ENCODE measurements around the gene TBC1D16.
A peak's percentile ranks its signal among the peaks of the same experiment; 100 is the strongest.
"Not testable (repeated sequence)": the region's sequence is repeated elsewhere in the genome, so short reads cannot be mapped to it uniquely, and the experiment has no call there.

Gene TBC1D16

DNA sequence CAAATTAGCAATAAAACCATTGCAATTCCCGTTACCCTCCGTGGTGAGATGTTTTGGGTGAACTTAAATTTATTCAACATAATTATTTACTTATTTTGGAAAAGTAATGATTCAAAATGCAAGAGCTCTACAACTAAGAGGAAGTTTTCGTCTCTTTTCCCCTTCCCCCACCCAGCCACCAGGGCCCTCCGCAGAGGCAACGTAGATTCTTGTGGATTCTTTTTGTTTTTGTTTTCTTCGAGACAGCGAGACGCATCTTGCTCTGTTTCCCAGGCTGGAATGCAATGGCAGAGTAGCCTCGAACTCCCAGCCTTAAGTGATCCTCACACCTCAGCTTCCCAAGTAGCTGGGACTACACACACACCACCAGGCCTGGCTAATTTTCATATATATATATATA is 19.9 kb upstream of the TBC1D16 start:
- no peak for DNase-seq (ENCODE audit: low read depth in 2 of 2, low spot score in 1 of 2)

DNA sequence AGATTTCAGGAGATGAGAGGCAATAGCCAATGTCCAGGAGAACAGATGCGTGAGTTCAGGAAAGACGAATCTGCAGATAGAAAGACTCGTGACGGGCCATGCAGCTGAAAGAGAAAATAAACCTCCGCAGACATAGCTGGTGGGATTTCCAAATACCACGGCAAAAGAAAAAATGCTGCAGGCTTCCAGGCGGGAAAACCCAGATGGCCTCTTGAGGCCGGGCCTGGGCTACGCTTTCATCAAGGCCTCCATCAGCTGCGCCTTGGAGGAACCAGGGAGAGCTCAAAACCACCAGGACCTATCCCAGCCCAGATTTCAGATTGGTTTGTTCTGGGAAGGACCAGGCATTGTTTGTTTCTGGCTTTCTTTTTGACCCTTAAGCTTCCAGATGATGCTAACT is 17.4 kb upstream of the TBC1D16 start:
- no peak for DNase-seq (ENCODE audit: low read depth in 2 of 2, low spot score in 1 of 2)

DNA sequence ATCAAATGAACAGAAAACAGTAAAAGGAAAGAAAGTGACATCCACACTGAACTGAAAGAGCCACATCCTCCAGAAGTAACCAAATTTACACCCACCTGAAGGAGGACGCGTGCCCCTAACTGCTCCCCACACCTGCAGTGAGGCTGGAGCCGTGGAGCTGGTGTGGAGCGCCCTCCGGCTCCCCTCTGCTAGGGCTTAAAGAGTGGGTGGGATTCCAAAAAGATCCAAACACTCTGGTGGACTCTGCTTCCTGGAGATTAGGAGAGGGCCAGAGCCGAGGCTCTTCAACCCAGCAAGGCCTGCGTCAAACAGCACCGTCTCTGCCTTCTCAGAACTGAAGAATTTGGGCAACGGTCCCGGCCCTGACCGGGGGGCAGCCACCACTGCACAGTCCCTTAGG is 16.0 kb upstream of the TBC1D16 start:
- DNase-seq (ENCODE audit: low read depth in 2 of 2, low spot score in 1 of 2), result no peak

DNA sequence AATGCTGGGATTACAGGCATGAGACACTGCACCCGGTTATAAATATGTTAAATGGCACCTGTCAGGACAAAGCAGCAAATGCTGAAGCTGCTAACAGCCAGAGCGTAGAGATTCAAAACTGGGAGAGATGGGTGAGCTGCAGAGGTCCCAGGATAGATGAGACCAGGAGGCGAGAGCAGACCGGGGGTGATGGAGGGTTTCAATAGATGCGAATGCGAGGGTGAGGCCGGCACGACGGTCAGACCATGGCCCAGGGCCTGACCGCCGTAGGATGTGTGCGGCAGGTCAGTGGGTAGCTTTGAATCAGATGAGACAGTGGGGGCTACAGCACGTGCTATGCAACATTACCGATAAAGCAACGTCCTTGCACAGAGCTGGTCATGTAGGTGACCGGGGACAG is 15.0 kb upstream of the TBC1D16 start:
- DNase-seq (ENCODE audit: low read depth in 2 of 2, low spot score in 1 of 2), result no peak

DNA sequence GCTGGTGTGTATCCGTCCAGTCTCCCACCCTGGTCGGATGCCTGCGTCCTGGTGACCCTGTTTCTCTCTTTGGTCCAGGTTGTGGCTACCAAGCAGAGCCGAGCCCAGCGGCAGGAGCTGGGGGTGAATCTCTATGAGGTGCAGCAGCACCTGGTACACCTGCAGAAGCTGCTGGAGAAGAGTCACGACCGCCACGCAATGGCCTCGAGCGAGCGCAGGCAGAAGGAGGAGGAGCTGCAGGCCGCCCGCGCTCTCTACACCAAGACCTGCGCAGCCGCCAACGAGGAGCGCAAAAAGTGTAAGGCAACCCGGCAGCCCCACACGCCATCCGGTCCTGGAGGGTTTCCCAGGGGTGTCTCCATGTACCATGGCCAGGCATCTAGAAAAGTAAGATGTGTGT is 14.3 kb upstream of the TBC1D16 start:
- no peak for DNase-seq (ENCODE audit: low read depth in 2 of 2, low spot score in 1 of 2)

DNA sequence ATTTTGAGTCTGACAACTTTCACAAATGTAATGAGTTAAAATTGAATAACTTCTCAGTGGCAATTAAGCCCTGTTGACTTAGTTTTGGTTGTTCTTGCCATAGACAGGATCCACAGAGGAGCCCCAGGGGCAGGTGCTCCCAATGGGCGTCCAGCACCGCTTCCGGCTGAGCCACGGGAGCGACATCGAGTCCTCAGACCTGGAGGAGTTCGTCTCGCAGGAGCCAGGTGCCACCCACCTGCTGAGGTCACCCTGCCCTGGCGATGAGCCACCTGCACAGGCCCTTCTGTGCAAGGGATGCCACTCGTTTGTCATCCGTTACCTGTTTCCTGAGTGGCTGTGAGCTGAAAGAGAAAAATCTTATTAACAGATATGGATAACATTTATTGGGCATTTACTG is 11.5 kb upstream of the TBC1D16 start:
- no peak for DNase-seq (ENCODE audit: low read depth in 2 of 2, low spot score in 1 of 2)

DNA sequence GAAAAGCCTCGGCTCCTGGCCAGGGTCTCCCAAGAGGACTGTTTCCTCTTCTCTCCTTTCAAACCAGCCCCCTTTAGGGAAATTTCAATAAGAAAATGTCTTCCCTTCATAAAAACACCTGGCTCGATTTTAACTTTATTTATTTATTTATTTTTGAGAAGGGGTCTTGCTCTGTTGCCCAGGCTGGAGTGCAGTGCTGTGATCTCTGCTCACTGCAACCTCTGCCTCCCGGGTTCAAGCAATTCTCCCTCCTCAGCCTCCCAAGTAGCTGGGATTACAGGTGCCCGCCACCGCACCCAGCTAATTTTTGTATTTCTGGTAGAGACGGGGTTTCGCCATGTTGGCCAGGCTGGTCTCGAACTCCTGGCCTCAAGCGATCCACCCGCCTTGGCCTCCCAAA is 11.0 kb upstream of the TBC1D16 start:
- not testable (repeated sequence) for DNase-seq (ENCODE audit: low read depth in 2 of 2, low spot score in 1 of 2)

DNA sequence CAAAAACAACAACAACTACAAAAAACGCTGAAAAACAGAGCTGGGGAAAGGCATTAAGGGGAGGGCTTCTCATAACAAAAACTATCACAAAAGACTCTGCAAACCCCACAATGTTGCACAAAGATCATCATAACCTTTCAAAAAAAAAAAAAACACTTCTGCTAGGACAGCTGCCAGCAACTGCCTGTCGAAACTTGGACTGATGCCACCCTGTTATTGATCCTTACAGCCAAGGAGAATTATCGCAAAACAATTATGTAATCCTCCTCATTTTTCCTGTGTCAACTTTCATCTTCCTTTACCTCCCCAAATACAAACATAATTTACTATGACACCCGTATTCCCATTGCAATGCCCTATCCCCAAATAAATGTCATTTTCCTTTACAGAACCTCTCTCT is 10.0 kb upstream of the TBC1D16 start:
- DNase-seq (ENCODE audit: low read depth in 2 of 2, low spot score in 1 of 2), result no peak

DNA sequence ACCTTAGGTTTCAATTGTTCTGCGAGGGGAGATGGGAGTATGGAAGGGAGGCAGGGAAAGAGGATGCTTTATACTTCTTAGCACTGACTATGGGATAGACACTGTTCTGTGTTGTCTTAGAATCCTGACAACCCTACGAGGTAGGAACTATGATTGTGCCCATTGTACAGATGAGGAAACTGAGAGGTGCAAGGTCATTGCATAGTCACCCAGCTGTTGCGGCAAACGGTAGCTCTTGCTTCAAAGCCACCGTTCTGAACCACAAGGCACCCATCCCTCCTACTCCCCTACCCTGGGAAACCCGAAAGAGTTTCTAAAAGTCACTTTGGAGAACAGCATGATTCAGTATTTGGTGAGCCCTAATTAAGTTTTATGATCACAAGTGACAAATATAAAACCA is 8.3 kb upstream of the TBC1D16 start:
- DNase-seq (ENCODE audit: low read depth in 2 of 2, low spot score in 1 of 2), result no peak

DNA sequence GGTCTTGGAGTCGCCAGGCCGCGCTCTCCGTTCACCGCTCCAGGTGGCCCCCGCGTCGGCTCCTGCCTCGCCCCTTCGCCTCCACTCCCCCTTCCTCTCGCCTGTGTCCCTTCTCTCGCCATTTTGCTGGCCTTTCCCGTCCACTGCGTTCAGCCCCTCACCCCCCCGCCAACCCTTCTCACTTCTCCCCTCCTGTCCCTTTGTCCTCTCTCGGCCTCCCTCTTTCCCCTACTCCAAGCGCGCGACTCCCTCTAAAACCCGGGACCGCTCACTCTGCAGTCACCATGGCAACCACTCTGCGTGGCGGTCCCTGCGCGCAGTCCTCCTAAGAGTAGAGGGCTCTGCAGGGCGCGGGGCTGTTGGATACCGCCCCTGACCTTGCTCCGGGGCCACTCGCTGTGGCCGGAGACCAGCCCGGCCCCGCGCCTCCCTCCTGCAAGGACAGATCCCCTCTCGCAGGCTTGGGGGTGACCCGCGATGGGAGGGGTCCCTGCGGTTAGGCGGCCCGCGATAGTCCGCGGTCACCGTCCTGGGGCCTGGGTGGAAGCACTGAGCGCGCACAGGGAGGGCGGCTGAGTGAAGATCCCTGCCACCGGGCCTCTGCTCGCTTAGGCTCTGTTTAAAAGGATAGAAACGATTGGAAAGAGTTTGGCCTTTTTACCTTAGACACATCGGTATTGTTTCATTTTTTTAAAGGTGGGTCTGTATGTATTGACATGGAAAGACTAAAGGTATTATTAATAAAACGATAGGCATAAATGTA is 1.2 kb upstream of the TBC1D16 start:
- no peak for DNase-seq (ENCODE audit: low read depth in 2 of 2, low spot score in 1 of 2)

DNA sequence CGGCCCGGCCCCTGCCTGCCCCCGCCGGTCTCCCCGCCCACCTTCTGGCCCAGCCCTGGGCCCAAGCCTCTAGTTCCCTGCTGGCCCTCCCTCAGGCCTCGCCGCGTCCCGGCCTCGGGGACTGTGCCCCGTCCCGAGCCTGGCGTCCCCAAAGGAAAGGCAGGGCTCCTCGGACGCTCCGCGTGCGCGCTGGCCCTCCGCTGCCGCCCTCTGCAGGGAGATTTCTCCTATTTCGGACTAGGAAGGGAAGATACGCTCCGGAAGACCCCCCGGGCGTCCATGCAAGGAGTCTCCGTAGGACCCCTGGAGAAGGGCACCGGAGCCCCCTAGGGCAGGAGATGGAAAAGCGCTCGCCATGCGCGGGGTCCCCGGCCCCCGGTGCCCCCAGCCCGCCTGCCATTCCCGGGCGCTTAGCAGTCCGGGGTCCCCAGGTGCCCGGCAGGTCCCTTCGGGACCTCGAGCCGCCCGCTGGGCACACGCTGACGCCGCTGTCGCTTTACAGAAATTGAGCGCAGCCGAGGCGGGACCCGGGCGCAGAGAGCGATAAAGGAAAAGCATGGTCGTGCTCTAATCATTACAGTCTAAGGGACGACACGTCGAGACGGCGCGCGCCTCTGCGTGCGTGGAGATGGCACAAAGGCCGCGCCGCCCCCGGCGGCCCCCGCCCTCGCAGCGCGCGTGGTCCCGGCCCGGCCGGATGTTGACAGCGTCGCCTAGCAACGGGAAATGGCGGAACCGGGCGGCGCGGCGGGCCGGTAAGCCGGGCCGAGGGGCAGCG is 454 bp upstream of the TBC1D16 start, which contains the start of gene CCDC40:
CCDC40 (plus strand) TSS at position 706 of the 778 bp plus-strand sequence; CDS start at position 727, 21 bp downstream.
- peak; percentile 45 to 59 for DNase-seq (ENCODE audit: low read depth in 2 of 2, low spot score in 1 of 2)

DNA sequence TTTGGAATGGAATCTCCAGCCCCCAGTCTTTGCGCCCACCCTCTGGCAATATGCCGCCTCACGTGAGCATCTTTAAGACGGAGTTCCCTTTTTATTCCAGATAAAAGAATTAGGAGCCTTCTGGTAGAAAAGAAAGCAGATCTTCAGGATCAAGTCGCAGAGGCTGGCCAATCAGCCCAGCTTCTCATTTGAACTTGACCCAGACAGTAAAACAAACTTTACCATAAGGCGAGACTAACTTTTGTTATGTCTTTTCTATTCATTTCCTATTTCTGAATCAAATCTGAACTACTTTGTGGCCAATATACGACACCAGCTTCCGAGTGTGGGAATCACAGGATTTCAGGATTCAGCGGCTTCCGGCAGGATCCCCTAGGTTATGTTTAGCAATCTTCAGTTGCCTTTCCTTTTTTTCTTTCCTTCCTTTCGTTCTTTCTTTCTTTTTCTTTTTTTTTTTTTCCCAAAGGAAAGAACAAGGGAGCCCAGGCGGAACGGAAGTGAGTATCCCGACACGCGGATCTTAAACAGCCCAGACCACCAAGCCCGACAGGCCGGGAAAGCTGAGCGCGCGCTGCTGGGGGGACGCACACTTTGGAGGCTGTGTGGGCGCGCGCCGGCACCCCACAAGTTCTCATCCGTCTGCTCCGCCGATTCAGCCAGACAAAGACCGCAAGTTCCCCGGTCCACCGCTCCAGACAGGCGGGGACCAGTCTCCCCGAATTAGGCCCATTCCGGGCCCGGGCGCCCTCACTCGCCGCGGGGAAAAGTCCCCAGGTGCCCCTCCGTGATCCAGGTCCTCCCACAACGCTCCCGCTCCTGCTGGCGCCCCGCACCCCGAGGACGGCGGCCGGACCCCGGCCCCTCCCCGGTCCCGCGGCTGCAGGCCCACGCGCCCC is 633 bp downstream of the TBC1D16 start:
- DNase-seq (ENCODE audit: low read depth in 2 of 2, low spot score in 1 of 2), result peak in 1 of 2 donors; percentile 8

DNA sequence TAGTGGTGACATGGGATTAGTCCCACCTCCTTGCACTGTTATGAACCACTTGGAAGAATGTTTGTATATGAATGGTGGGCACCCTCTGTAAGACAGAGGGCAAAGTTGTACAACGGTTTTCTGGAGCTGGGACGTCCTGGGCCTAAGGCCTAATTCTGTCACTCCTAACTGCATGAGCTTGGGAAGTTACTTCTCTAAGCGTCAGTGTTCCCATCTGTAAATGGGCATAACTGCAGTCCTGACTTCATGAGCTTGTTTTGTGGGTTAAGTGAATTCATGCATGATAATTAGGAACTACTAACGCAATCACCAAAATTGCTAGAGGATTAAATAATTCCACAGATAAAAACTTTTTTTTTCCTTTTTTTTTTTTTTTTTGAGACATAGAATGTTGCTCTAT is 1.8 kb downstream of the TBC1D16 start:
- DNase-seq (ENCODE audit: low read depth in 2 of 2, low spot score in 1 of 2), result no peak

DNA sequence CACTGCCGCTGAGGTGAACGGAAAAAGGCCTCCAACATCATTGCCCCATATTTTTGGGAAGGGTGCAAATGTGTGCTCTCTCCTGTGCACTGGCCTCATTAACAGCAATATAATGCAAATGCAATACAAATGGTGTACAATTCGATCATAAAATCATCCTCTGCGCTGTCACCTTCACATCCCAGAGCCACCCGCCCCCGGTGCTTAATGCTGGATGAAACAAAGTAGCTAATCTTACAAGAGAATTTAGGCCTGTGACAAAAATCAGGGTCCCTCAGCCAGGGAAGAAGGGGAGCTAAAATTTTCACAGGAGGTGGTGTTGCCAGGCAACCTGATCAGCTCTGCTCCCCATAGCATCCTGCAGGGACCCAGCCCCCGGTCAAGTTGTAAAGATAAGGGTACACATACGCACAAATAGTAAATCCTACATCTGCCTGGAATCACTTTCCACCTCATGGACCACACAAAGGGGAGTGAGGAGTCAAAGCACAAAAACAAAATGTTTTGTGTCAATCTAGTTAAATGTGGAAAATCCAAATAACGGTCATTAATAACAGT is 3.0 kb downstream of the TBC1D16 start:
- no peak for DNase-seq (ENCODE audit: low read depth in 2 of 2, low spot score in 1 of 2)

DNA sequence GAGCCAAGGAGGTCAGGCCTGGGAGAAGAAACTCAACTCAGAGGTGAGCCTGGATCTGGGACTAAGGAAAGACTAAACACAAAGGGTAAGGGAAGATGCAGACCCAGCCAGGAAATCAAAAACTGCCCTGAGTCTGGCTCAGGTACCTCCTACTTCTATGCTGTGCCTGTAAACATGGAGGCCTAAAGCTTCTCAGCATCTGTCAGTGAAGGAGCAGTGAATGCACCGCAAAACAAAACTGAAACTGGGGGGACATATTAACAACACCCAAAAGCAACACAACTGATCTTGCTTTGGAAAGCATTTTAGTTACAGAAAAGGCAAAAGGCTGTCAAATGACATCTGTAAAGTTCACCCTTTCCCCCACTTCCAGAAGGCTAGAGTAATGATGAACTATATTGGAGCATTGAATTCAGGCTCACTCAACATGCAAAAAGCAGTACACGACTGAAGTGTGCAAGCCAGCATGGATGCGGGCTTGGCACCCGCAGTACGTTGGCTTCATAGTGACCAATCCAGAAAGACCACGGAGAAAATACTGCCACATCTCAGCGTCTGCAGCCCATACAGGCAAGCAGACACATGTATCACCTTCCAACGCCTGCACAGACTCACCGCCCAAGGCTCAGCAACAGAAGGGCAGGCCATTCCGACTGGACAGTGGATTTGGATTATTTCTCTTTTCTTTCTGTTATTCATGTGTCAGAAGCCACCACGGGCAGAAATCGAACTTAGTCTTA is 3.8 kb downstream of the TBC1D16 start:
- no peak for DNase-seq (ENCODE audit: low read depth in 2 of 2, low spot score in 1 of 2)

DNA sequence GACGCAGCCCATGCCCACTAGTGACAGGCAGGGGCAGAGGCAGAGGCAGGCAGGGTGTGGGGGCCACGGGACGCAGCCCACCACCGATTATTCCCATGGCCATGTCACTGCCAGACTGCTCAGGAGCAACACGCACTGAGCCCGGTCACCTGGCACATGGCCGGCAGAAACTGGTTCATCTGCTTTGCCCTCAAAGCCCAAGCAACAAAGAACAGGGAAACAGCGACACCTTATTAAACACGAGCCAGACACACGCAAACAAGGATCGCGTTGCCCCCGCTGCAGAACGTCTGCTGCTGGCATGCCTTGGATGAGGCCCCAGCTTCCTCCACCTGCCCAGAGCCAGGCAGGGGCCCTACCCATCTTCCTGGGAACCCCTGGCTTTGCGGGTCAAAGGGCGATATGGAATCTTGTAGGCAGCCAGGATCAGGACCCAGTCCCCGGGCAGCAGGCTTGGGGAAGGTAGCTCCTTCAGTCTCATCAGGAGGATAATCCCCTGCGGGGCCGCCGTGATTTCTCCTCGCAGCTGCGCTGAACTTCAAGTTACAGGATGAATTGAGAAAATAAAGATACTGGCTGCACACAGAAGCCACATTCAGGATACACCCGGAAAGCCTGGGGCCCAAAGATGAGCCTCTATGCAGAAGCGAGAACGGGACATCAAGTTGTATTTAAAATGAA is 4.8 kb downstream of the TBC1D16 start:
- no peak for DNase-seq (ENCODE audit: low read depth in 2 of 2, low spot score in 1 of 2)

DNA sequence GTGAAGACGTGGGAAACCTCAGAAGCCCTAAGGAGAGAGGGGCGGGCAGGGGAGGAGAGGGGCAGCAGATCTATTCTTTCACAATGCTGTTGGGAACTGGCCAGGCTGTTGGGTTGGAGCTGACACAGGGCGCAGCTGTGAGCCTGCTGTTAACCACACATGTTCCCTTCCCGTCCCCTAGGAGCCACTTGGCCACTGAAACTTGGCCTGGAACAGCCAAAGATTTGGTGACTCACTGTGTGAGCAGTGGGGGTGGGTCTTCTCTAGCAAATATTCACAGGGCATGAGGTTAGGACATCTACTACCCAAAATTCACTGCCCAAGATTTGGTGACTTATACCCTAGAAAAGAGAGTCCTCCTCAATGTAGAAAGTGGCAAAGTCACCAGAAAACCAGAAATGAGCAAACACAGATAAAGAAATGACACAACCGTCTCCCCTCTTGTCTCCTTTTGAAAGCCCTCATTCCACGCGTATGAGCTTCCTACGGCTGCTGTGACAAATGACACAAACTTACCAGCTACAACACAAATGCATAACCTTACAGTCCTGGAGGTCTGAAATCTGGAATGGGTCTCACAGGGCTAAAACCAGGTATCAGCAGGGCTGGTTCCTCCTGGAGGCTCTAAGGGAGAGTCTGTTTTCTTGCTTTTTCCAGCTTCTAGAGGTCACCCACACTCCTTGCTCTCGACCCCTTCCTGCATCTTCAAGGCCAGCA is 6.3 kb downstream of the TBC1D16 start:
- no peak for DNase-seq (ENCODE audit: low read depth in 2 of 2, low spot score in 1 of 2)

DNA sequence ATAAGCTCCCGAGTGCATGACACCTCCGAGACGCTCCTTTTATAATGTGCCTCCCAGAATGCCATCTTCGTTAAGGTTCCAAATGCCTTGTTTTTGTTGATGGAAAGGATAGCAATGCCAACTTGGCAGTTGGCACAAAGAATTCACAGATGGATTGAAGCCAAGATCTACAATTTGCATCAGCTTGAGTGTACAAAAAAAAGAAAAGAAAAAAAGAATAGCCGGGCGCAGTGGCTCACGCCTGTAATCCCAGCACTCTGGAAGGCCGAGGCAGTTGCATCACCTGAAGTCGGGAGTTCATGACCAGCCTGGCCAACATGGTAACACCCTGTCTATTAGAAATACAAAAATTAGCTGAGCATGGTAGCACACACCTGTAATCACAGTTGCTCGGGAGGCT is 7.6 kb downstream of the TBC1D16 start:
- DNase-seq (ENCODE audit: low read depth in 2 of 2, low spot score in 1 of 2), result no peak

DNA sequence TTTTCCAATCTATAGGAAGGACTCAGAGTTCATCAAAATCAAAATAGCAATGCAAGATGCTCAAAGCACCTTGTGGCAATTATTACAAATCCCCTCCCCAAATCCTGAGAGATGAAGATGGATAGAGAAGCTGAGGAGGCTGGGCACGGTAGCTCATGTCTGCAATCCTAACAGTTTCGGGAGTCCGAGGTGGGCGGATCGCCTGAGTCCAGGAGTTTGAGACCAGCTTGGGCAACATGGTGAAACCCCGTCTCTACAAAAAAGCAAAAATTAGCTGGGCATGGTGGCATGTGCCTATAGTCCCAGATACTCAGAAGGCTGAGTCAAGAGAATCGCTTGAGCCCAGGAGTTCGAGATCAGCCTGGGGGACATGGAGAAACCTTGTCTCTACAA is 8.6 kb downstream of the TBC1D16 start:
- no peak for DNase-seq (ENCODE audit: low read depth in 2 of 2, low spot score in 1 of 2)
